GM10266 (cell line): ENCODE results near the gene C22orf15.

Experiments used
- DNase-seq: peaks from one replicate; pipeline ENCODE4 v3.0.0; 2012; ENCODE audit errors: extremely low spot score
- CTCF ChIP-seq: IDR thresholded peaks from 2 replicates; pipeline ENCODE4 v1.5.1; 2012; ENCODE audit warnings: mild to moderate bottlenecking, low read depth; ENCODE audit not compliant: control insufficient read depth, insufficient read depth; ENCODE audit errors: missing control alignments

Gene C22orf15

GRCh38 chr22:23751441-23751996, 11.3 kb upstream of the C22orf15 start:
- no peak for TF ChIP-seq CTCF
- no peak for DNase-seq

- TF ChIP-seq CTCF, result no peak
- peak; percentile 73 for DNase-seq
Measured at GRCh38 chr22:23752090-23752691, 10.6 kb upstream of the C22orf15 start.

- DNase-seq, result no peak
- TF ChIP-seq CTCF, result no peak
Measured at GRCh38 chr22:23752750-23753149, 10.0 kb upstream of the C22orf15 start.

GRCh38 chr22:23753385-23753784, 9.4 kb upstream of the C22orf15 start:
- no peak for DNase-seq
- no peak for TF ChIP-seq CTCF

GRCh38 chr22:23754220-23754919, 8.4 kb upstream of the C22orf15 start, which contains the start of gene VPREB3:
TSS of gene VPREB3 (minus strand) at chr22:23754425. CDS start at chr22:23754363, 62 bp downstream.
- no peak for DNase-seq
- no peak for TF ChIP-seq CTCF

GRCh38 chr22:23754980-23755636, 7.7 kb upstream of the C22orf15 start:
- DNase-seq, result no peak
- no peak for TF ChIP-seq CTCF

GRCh38 chr22:23755711-23756110, 7.1 kb upstream of the C22orf15 start:
- DNase-seq, result no peak
- no peak for TF ChIP-seq CTCF
